ENCODE data around the gene FOXP1.
"Not testable (repeated sequence)": the region's sequence is repeated elsewhere in the genome, so short reads cannot be mapped to it uniquely, and the experiment has no call there.

FOXP1 gene

DNA sequence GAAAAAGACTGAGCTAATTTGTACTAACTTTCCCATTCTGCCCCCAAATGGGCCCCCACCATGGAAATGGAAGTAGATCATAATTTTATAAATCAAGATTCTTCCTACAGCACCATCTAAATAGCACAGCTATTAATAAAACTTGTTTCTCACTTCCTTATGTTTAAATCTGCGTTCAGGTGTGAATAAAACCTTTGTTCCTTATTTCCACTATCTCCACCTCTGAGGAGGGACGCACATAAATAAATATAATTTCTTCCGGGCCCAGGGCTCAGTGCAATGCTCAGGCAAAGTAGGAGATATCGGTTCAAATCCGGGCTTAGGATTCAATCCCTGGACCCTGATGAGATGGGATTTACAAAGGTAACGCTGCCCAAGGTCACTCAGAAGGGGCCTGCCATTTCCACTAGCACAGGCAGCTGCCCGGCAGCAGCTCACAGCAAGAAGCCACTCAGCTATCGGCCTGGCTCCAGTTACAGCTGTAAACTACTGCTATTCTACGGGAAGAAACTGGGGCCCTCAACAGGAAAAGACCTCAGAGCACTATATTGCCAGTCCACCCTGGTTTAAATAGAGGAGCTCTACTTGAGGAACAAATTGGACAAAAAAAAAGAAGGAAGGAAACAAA lies 52.5 kb downstream of the FOXP1 start:
- DNase-seq (ENCODE audit: low read depth) = no peak

DNA sequence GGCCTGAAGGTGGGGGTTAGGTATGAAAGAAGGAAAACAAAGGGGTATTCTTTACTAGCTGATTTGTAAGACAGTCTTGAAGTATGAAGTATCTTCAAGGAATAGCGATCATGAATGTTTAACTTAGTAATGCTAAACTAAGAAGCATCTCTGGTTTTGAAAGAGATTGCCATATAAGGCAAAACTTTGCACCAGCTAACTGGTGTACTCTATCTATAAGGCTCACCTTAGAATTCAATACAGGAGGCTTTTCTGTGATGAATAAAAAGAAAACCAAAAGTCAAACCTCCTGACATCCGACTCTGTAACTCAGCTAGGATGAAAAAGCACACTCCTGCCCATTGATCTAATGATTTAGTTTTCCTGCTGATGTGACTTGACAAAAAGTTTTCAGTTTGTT lies 54.7 kb downstream of the FOXP1 start:
- DNase-seq (ENCODE audit: low read depth) = no peak

DNA sequence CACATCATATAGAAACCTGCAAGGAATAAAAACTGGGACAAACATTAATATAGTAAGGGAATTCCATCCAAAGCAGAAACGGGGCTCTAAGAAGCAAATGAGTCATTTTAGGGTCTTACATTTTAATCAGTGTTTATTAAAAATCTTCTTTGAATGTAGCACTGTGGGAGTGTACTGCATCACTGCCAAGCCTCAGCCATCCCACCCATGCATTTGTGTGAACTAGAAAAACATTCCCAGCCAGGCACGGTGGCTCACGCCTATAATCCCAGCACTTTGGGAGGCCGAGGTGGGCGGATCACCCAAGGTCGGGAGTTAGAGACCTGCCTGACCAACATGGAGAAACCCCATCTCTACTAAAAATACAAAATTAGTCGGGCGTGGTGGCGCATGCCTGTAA lies 57.1 kb downstream of the FOXP1 start:
- DNase-seq (ENCODE audit: low read depth) = not testable (repeated sequence)

DNA sequence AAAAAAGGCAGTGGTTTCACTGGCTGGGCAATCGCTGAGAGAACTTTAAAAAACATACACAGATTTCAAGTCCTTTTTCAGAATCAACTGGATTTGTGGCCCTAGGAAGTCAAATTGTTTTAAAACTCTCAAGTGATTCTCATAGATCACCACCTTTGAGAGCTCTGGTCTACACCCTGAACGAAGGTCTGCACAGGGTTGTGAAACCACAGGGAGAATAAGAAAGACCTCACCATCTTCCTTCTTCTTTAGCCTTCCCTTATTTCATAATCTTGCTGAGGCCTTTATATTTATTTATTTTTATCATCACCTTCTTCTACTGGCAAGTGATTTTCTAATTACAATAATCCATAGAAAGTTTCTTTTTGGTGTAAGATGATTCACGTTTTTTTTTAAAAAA lies 58.1 kb downstream of the FOXP1 start:
- DNase-seq (ENCODE audit: low read depth) = no peak

- DNase-seq (ENCODE audit: low read depth) = no peak
These were observed 58.9 kb downstream of the FOXP1 start for GRCh38 chr3:71524672-71525071.

- no peak for DNase-seq (ENCODE audit: low read depth)
These were observed 59.9 kb downstream of the FOXP1 start for GRCh38 chr3:71523628-71524027.

DNA sequence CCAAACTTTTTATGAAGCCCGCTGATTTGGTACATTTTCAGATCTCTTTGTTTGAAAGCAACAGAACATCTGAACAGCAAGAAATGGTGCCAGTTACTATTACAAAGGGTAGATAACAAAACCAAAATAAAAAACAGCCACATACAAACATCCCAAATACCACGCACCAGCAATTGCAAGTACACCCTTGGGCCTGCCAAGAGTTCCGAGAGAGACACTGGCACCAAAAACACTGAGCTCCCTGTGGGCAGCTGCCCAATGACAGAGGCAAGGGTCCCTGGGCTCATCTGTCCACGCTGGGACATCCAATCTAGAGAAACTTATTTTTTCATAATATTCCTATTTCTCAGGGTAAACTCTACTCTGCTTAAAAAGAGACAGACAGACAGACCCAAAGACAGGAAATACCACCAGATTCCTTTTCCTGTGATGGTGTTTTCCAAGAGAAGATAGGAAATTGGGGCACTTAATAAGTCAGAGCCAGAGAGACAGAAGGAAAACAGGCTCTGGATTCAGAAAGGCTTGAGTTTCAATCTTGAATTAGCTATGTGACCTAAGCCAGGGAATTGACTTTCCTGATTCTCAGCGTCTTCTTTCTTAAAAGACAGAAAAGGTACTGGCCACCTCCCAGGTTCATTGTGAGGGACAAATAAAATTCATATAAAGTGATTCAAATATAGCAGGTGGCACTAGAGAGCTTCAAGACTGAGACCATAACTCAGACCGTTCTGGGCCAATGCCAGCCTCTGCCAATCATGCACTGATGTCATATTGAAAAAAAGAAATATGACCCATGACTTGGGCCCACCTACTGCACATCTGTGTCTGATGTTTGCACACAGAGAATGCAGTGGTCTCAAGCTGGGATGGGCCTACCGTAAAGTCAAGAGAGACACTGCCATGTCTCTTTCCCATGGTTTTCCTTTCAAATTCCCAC lies 61.3 kb downstream of the FOXP1 start:
- DNase-seq (ENCODE audit: low read depth) = no peak

DNA sequence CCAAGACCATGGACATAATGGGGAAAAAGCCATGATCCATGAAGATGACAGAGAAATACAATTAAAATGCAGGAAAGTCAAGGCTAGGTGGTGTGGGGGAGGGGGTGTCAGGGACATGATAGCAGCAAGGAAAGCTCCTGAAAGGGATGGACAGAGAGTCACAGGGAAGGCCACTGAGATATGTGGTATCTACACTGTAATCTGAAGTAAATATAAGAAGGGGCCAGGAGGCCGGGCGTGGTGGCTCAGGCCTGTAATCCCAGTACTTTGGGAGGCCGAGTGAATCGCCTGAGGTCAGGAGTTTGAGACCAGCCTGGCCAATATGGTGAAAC lies 62.5 kb downstream of the FOXP1 start:
- DNase-seq (ENCODE audit: low read depth) = no peak

- no peak for DNase-seq (ENCODE audit: low read depth)
These were observed 63.1 kb downstream of the FOXP1 start for GRCh38 chr3:71520161-71521020.

GRCh38 chr3:71518089-71518488 lies 65.4 kb downstream of the FOXP1 start:
- no peak for DNase-seq (ENCODE audit: low read depth)

GRCh38 chr3:71517271-71517791 lies 66.2 kb downstream of the FOXP1 start:
- no peak for DNase-seq (ENCODE audit: low read depth)

DNA sequence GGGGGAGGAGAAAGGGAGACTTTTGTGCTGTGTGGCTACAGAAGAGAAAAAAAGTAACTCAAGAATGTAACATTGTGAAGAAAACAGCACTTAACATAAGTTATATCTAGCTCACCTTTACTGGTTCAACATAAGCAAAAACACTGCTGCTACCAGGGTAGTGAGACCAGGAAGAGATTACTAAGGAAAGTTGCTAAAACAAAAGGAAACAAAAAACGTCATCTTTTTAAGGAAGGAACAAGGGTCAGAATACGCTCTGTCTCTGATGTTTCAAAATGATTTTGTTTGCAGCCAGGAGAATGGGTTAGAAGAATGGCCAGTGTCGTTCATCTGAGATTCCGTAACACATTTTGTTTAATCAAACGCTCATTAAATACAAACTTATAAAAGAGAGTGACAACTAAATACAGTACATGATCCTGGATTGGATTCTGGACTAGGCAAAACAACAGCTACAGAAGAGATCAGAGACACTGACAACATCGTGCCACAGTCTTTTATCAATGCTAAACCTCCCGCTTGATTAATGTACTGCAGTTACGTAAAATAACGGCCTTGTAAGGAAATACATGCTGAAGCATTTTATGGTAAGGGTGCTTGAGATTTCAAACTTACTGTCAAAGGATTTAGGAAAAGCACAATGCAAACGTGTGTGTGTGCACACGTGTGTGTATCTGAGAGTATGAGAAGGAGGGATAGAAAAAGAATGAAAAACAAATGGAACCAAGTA lies 67.7 kb downstream of the FOXP1 start:
- DNase-seq (ENCODE audit: low read depth) = no peak

- DNase-seq (ENCODE audit: low read depth) = no peak
These were observed 68.9 kb downstream of the FOXP1 start for GRCh38 chr3:71514621-71515020.

GRCh38 chr3:71513515-71513914 lies 70.0 kb downstream of the FOXP1 start:
- DNase-seq (ENCODE audit: low read depth) = no peak

DNA sequence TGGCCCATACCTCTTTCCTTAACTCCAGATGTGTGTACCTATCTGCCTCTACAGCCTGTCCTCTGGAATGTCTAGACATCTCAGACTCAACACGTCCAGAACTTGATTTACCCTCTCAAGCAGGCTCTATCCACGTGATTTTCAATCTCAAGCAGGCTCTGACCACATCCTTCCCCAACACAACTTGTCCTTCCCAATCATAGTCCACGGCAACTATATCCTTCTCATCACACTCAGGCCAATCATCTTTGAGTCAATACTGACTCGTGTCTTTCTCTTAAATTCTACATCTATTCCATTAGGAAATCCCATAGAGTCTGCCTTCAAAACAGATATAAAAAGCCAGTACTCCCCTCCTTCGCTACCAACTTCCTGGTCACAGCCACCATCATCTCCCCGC lies 70.4 kb downstream of the FOXP1 start:
- DNase-seq (ENCODE audit: low read depth) = no peak

GRCh38 chr3:71512544-71512943 lies 71.0 kb downstream of the FOXP1 start:
- DNase-seq (ENCODE audit: low read depth) = no peak

DNA sequence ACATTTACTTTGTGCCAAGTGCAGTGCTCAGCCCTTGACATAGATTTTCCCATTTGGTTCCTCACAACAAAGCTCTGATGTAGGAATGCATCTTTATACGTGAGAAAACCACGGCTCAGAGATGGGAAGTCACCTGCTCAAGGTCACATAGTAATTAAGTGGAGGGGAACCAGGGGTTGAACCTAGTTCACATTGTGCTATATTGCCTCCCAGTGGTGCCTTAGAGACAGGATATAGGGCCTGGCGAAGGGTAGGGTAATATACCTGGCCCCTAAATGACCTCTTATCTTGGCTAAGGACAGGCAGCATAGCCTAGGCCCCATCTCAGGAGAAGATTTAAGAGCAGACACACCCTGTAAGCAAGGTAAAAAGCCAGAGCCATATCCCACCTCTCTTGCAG lies 71.5 kb downstream of the FOXP1 start:
- DNase-seq (ENCODE audit: low read depth) = no peak

DNA sequence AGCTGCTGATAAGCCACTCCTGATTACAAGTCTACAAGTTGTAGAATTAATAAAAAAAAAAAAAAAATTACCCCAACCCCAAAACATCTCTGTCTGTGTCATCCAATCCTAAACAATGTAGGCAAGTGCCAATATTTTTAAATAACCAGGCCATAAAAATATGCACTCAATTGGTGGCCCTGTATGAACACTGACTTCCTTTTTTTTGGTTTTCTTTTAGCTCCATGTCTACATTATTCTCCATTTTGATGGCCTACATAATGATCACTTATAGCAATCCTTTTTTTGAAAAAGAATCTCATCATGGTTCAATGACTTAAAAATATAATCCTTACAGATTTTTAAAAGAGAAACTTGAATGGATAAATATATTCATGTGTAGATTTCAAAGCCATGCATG lies 72.1 kb downstream of the FOXP1 start:
- DNase-seq (ENCODE audit: low read depth) = no peak

DNA sequence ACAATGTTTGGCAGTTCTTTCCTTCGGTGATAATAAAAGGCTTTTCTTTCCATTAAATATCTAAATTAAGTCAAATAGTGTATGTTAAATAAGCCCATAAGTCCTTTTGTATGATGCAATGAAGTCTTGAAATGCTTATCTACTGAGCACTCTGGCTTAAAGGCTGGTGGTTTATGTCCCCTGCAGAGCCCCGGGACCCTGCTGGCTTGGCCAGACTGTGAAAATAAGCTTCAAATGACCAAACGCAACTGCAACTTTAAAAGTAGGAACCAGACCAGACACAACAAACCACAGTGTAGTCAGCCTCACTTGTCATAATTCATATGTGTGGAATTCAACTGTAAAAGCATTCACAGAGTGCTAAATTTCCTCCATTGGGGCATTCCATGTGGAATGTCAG lies 72.5 kb downstream of the FOXP1 start:
- DNase-seq (ENCODE audit: low read depth) = no peak

- DNase-seq (ENCODE audit: low read depth) = no peak
These were observed 73.0 kb downstream of the FOXP1 start for GRCh38 chr3:71510510-71510909.

GRCh38 chr3:71509066-71509465 lies 74.5 kb downstream of the FOXP1 start:
- DNase-seq (ENCODE audit: low read depth) = no peak

Measured in stimulated activated CD8-positive, alpha-beta memory T cell treated with anti-CD3 and anti-CD28 coated beads, Interleukin-12 subunit alpha, Interleukin-12 subunit beta, amount 100 ng/mL, for 4 hours (primary cell).